Natural killer cell (primary cell): ENCODE data around the gene KIAA0408. TPM values are rescaled to one million over a fixed set of nuclear protein-coding genes. Genes with fewer than 3 reads are reported as not detected.

Experiments used
- ATAC-seq, 3 donors: fragments of 150-1000 bp in 2 of 3; fragments of 200-7000 bp in 1 of 3; cut with Tn5 transposase; 1 replicate in 1 of 3; 2 replicates in 2 of 3; pipeline ENCODE4 v1.10.0; 2021; ENCODE audit warnings: mild to moderate bottlenecking in 2 of 3, moderate library complexity in 2 of 3
- DNase-seq, 2 donors: peaks; one replicate each; pipeline versions ENCODE4 v3.0.0 to v3.0.0-alpha.2; 2013 to 2021; ENCODE audit warnings: mixed read lengths in 1 of 2
- H3K27ac ChIP-seq: one replicate; pipeline ENCODE4 v1.5.1; 2013; ENCODE audit warnings: mild to moderate bottlenecking, low read length
- H3K27me3 ChIP-seq: one replicate; pipeline ENCODE4 v1.6.1; 2013; ENCODE audit warnings: low read length; ENCODE audit not compliant: control insufficient read depth, insufficient read depth
- H3K36me3 ChIP-seq: one replicate; pipeline ENCODE4 v1.6.1; 2013; ENCODE audit warnings: low read length; ENCODE audit not compliant: control insufficient read depth, insufficient read depth
- H3K4me1 ChIP-seq: one replicate; pipeline ENCODE4 v1.6.1; 2013; ENCODE audit warnings: low read length; ENCODE audit not compliant: control insufficient read depth, insufficient read depth
- H3K4me3 ChIP-seq: one replicate; pipeline ENCODE4 v1.5.1; 2013; ENCODE audit warnings: low read length
- H3K9me3 ChIP-seq: one replicate; pipeline ENCODE4 v1.6.1; 2013; ENCODE audit warnings: low read length; ENCODE audit not compliant: control insufficient read depth, insufficient read depth
- H3K27ac Mint-ChIP-seq, 2 donors: one replicate each; pipeline ENCODE4 v1.8.0; 2022; ENCODE audit warnings: mild to moderate bottlenecking in 2 of 2, mixed read lengths in 2 of 2, moderate library complexity in 1 of 2
- H3K27me3 Mint-ChIP-seq, 2 donors: one replicate each; pipeline ENCODE4 v1.8.0; 2022; ENCODE audit warnings: low read depth in 2 of 2, mixed read lengths in 2 of 2
- H3K36me3 Mint-ChIP-seq: one replicate; pipeline ENCODE4 v1.8.0; 2022; ENCODE audit warnings: mixed read lengths
- H3K4me1 Mint-ChIP-seq, 2 donors: one replicate each; pipeline ENCODE4 v1.8.0; 2022; ENCODE audit warnings: mixed read lengths in 2 of 2
- H3K4me3 Mint-ChIP-seq: one replicate; pipeline ENCODE4 v1.8.0; 2022; ENCODE audit warnings: mild to moderate bottlenecking, moderate library complexity, mixed read lengths
- H3K9me3 Mint-ChIP-seq, 2 donors: one replicate each; pipeline ENCODE4 v1.8.0; 2022; ENCODE audit warnings: mixed read lengths in 2 of 2
- CTCF ChIP-seq: fragments of 200-600 bp; IDR thresholded peaks from one replicate; pipeline ENCODE4 v1.8.0; 2022; ENCODE audit warnings: antibody characterized with exemption
- WGBS: methylation state at CpG from one replicate; pipeline ENCODE4 v1.1.7; 2013; ENCODE audit warnings: missing lambda C conversion rate; ENCODE audit not compliant: insufficient coverage; 5-methylcytosine and 5-hydroxymethylcytosine counted together
- intact Hi-C: fragments of 100-400 bp; cut with micrococcal nuclease; formaldehyde crosslinking; loops from one replicate; pipeline ENCODE4 v1.14.2; 2022
- total RNA-seq, 4 donors: library from RNA; stranded (reverse); fragments of 120-200 nt in 1 of 4; gene quantifications; one replicate each; pipeline versions ENCODE4 v1.2.3 to v1.2.4, GENCODE V29; 2013 to 2022

Gene KIAA0408
- total RNA-seq, 3 donors from 2014 or later (not counting 1 experiment from before 2014, with no cell fraction given) = 0.58 TPM; not detected in 2

DNA sequence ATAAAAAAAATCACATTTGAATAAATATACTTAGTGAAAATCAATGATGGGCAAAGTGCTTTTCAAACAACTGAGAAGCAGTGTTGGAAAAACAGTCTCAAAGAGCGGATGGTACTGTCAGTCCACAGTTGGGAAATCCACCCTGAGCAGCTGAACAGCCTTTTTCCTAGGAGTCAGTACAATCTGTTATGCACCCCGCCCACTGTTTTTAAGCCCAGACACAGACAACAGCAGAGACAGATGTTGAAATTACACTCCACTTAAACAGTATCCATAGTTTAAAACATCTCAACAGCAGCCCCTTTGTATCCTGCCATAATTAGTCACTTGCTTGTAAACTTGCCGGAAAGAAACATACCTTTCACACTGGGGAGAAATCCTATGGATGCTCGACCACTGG is 372 bp downstream of the KIAA0408 start:
- H3K4me1 ChIP-seq = no peaks in the 10 kb centered on the region
- H3K9me3 ChIP-seq = no peaks in the 10 kb centered on the region
- DNase-seq (no peak), ATAC-seq (no peak)
- H3K27ac ChIP-seq = no peak overlapping the region
- H3K27me3 Mint-ChIP-seq = peaks cover 0 to 27% of the 10 kb centered on the region in 2 donors
- no peak overlapping the region for H3K4me3 ChIP-seq
- H3K4me1 Mint-ChIP-seq = no peaks in the 10 kb centered on the region
- H3K27ac Mint-ChIP-seq = no peak overlapping the region
- H3K36me3 ChIP-seq = no peaks in the 10 kb centered on the region
- no peaks in the 10 kb centered on the region for H3K9me3 Mint-ChIP-seq
- H3K36me3 Mint-ChIP-seq = no peaks in the 10 kb centered on the region
- WGBS = 90% methylated on average over 4 of the region's 4 CpGs
- H3K27me3 ChIP-seq = peaks cover under 1% of the 10 kb centered on the region
- intact Hi-C loops = no loop called here
- TF ChIP-seq CTCF = no peak
- no peak overlapping the region for H3K4me3 Mint-ChIP-seq

DNA sequence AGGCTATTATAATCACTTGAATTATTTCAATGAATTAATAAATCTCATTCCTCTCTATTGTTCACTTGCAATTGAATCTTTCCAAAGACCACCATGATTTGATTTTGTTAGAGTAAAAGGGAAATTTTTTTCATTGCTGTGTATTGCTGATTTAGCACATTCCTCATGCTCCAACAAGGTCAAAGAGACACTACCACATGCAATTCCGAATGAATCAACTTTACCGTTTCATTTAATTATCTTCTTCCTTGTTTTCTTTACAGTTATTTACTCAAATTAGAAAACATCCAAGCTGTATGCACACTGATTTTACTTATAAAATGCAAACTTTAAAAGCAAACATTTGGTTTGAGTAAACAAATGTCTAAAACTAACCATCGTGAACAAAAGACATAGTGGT is 967 bp downstream of the KIAA0408 start:
- no peak overlapping the region for H3K4me3 ChIP-seq
- Mint-ChIP-seq H3K27me3 (peaks cover 0 to 27% of the 10 kb centered on the region in 2 donors), H3K4me1 (no peaks in the 10 kb centered on the region), H3K36me3 (no peaks in the 10 kb centered on the region), H3K9me3 (no peaks in the 10 kb centered on the region), H3K4me3 (no peak overlapping the region), H3K27ac (no peak overlapping the region)
- no peaks in the 10 kb centered on the region for H3K4me1 ChIP-seq
- TF ChIP-seq CTCF = no peak
- intact Hi-C loops = no loop called here
- WGBS = 98% methylated on average over 3 of the region's 3 CpGs
- H3K36me3 ChIP-seq = no peaks in the 10 kb centered on the region
- H3K9me3 ChIP-seq = no peaks in the 10 kb centered on the region
- no peak overlapping the region for H3K27ac ChIP-seq
- ATAC-seq = no peak
- no peak for DNase-seq
- peaks cover 2% of the 10 kb centered on the region for H3K27me3 ChIP-seq

GRCh38 chr6:127457456-127458064 is 1.6 kb downstream of the KIAA0408 start:
- Mint-ChIP-seq H3K27me3 (peaks cover 0 to 31% of the 10 kb centered on the region in 2 donors), H3K4me3 (no peak overlapping the region), H3K27ac (no peak overlapping the region), H3K9me3 (no peaks in the 10 kb centered on the region), H3K36me3 (no peaks in the 10 kb centered on the region), H3K4me1 (no peaks in the 10 kb centered on the region)
- ATAC-seq (peak in 1 of 3 donors; percentile 68), DNase-seq (no peak)
- no peak overlapping the region for H3K27ac ChIP-seq
- no peaks in the 10 kb centered on the region for H3K9me3 ChIP-seq
- TF ChIP-seq CTCF = no peak
- H3K27me3 ChIP-seq = peaks cover 2% of the 10 kb centered on the region
- H3K4me1 ChIP-seq = no peaks in the 10 kb centered on the region
- no peak overlapping the region for H3K4me3 ChIP-seq
- intact Hi-C loops = no loop called here
- no peaks in the 10 kb centered on the region for H3K36me3 ChIP-seq
- WGBS = 28% methylated on average over 3 of the region's 3 CpGs

GRCh38 chr6:127456465-127456864 is 2.7 kb downstream of the KIAA0408 start:
- peaks cover 2 to 34% of the 10 kb centered on the region in 2 donors for H3K27me3 Mint-ChIP-seq
- peaks cover 2% of the 10 kb centered on the region for H3K27me3 ChIP-seq
- no peak for TF ChIP-seq CTCF
- H3K9me3 ChIP-seq = no peaks in the 10 kb centered on the region
- H3K27ac ChIP-seq = no peak overlapping the region
- no peak overlapping the region for H3K4me3 ChIP-seq
- H3K9me3 Mint-ChIP-seq = no peaks in the 10 kb centered on the region
- ATAC-seq (no peak), DNase-seq (no peak)
- H3K4me1 ChIP-seq = no peaks in the 10 kb centered on the region
- no peaks in the 10 kb centered on the region for H3K36me3 ChIP-seq
- H3K4me3 Mint-ChIP-seq = no peak overlapping the region
- H3K27ac Mint-ChIP-seq = no peak overlapping the region
- H3K4me1 Mint-ChIP-seq = no peaks in the 10 kb centered on the region
- intact Hi-C loops = no loop called here
- WGBS = 86% methylated on average over 1 of the region's 3 CpGs
- H3K36me3 Mint-ChIP-seq = no peaks in the 10 kb centered on the region
